ENCODE measurements around the gene P3R3URF. TPM values are rescaled to one million over a fixed set of nuclear protein-coding genes. Genes with fewer than 3 reads are reported as not detected.

The P3R3URF gene
- total and polyA plus RNA-seq, 4 donors, result not detected

DNA sequence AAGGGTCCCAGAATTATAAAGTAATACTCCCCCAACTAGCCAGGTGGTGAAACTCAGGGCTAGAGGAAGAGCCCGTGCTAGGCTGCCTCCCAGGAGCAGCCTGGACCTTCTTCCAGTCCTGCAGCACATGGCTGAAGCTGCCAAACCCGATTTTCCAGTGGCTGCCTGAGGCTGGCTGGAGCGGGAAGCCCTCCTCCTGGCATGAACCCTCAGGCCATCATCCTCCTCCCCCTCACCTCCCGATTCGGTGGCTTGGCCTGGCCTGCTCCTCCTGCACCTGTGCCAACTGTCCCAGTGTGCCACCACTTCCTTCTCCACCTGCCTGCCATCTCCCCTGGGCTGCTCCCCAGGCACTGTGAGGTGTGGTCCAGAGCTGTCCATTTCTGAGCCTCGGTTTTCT, 4.4 kb downstream of the P3R3URF start:
- Histone ChIP-seq H3K27me3 (ENCODE audit: control insufficient read depth in 4 of 4, insufficient read depth in 4 of 4, low read length in 3 of 4) (no peaks in the 10 kb centered on the region), H3K36me3 (ENCODE audit: control insufficient read depth in 4 of 4, insufficient read depth in 3 of 4, low read depth in 1 of 4, low read length in 3 of 4) (no peaks in the 10 kb centered on the region), H3K9ac (ENCODE audit: low read depth in 1 of 2, low read length in 2 of 2) (no peak overlapping the region), H3K4me1 (ENCODE audit: control insufficient read depth in 4 of 4, insufficient read depth in 4 of 4, low read length in 3 of 4) (peaks cover 0 to 3% (median 2%) of the 10 kb centered on the region in 4 donors), H3K27ac (ENCODE audit: low read depth in 1 of 2, low read length in 2 of 2) (no peak overlapping the region), H3K4me3 (ENCODE audit: low read depth in 1 of 3, low read length in 3 of 3) (no peak overlapping the region), H3K9me3 (ENCODE audit: control insufficient read depth in 4 of 4, low read length in 3 of 4) (no peaks in the 10 kb centered on the region)
- DNase-seq (ENCODE audit: low spot score), result no peak
- TF ChIP-seq ATF3 (IDR thresholded peaks at IDR 0.05) (no peak), EGR1 (IDR thresholded peaks at IDR 0.05; ENCODE audit: low read depth in 2 of 2) (no peak), FOXA1 (IDR thresholded peaks at IDR 0.05) (no peak), JUND (IDR thresholded peaks at IDR 0.05) (no peak), SP1 (IDR thresholded peaks at IDR 0.05) (no peak), YY1 (IDR thresholded peaks at IDR 0.05) (no peak), RAD21 (IDR thresholded peaks at IDR 0.05) (no peak), FOXA2 (IDR thresholded peaks at IDR 0.05) (no peak), TAF1 (conservative IDR thresholded peaks at IDR 0.05) (no peak), HNF4A (conservative IDR thresholded peaks at IDR 0.05) (no peak), RXRA (IDR thresholded peaks at IDR 0.05) (no peak), REST (IDR thresholded peaks at IDR 0.05) (no peak), NR2F2 (IDR thresholded peaks at IDR 0.05) (no peak), GABPA (IDR thresholded peaks at IDR 0.05 in 1 of 2, conservative IDR thresholded peaks at IDR 0.05 in 1 of 2) (no peak), HNF4G (IDR thresholded peaks at IDR 0.05) (no peak)
- TF ChIP-seq, protein P1, sequence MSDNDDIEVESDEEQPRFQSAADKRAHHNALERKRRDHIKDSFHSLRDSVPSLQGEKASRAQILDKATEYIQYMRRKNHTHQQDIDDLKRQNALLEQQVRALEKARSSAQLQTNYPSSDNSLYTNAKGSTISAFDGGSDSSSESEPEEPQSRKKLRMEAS (IDR thresholded peaks at IDR 0.05), result no peak
- TF ChIP-seq, protein P2, sequence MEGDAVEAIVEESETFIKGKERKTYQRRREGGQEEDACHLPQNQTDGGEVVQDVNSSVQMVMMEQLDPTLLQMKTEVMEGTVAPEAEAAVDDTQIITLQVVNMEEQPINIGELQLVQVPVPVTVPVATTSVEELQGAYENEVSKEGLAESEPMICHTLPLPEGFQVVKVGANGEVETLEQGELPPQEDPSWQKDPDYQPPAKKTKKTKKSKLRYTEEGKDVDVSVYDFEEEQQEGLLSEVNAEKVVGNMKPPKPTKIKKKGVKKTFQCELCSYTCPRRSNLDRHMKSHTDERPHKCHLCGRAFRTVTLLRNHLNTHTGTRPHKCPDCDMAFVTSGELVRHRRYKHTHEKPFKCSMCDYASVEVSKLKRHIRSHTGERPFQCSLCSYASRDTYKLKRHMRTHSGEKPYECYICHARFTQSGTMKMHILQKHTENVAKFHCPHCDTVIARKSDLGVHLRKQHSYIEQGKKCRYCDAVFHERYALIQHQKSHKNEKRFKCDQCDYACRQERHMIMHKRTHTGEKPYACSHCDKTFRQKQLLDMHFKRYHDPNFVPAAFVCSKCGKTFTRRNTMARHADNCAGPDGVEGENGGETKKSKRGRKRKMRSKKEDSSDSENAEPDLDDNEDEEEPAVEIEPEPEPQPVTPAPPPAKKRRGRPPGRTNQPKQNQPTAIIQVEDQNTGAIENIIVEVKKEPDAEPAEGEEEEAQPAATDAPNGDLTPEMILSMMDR (IDR thresholded peaks at IDR 0.05; ENCODE audit: low read depth, low read length, missing input control), result no peak
- WGBS, result 60% methylated on average over 6 of the region's 6 CpGs

GRCh38 chr1:46171351-46171750, 4.9 kb downstream of the P3R3URF start:
- H3K4me1 ChIP-seq (ENCODE audit: control insufficient read depth in 4 of 4, insufficient read depth in 4 of 4, low read length in 3 of 4), result peaks cover 0 to 3% (median 2%) of the 10 kb centered on the region in 4 donors
- TF ChIP-seq, protein P1 (IDR thresholded peaks at IDR 0.05), result no peak
- TF ChIP-seq NR2F2 (IDR thresholded peaks at IDR 0.05) (peak; percentile 79), HNF4G (IDR thresholded peaks at IDR 0.05) (no peak)
- H3K36me3 ChIP-seq (ENCODE audit: control insufficient read depth in 4 of 4, insufficient read depth in 3 of 4, low read depth in 1 of 4, low read length in 3 of 4), result no peaks in the 10 kb centered on the region
- H3K9ac ChIP-seq (ENCODE audit: low read depth in 1 of 2, low read length in 2 of 2), result no peak overlapping the region
- H3K9me3 ChIP-seq (ENCODE audit: control insufficient read depth in 4 of 4, low read length in 3 of 4), result no peaks in the 10 kb centered on the region
- no peak overlapping the region for H3K4me3 ChIP-seq (ENCODE audit: low read depth in 1 of 3, low read length in 3 of 3)
- 83% methylated on average over 8 of the region's 8 CpGs for WGBS
- H3K27ac ChIP-seq (ENCODE audit: low read depth in 1 of 2, low read length in 2 of 2), result no peak overlapping the region
- H3K27me3 ChIP-seq (ENCODE audit: control insufficient read depth in 4 of 4, insufficient read depth in 4 of 4, low read length in 3 of 4), result no peaks in the 10 kb centered on the region
- no peak for DNase-seq (ENCODE audit: low spot score)
